ENCODE data around the gene MYB.

The MYB gene

GRCh38 chr6:135213616-135214015 is 32.5 kb downstream of the MYB start:
- peaks cover 7% of the 10 kb centered on the region; the same call in 1 of the 2 replicates for H3K36me3 ChIP-seq (ENCODE audit: insufficient read depth, low read depth, low read length)

DNA sequence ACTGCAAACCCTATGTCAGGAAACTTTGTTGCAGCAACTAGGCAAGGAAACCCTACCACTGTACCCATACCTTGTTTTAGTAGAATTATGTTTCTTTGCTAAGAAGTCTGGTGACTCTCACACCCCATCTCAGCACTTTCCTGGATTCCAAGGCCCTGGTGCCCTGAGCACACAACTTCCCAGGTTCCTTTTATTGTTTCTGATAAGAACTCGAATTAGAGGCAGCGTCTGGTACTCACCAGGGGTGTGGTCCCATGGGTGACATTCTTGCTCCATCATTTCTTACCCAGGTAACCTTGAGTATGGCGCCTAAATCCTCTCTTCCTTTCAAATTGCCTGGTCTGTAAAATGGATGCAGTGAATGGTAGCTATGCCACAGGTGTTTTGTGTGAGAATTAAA is 34.1 kb downstream of the MYB start:
- Histone ChIP-seq H3K36me3 (ENCODE audit: insufficient read depth, low read depth, low read length) (peaks cover 7% of the 10 kb centered on the region; the same call in 1 of the 2 replicates), H3K27ac (ENCODE audit: low read length) (no peak overlapping the region)

More at GRCh38 chr6:135213616-135214015, 32.5 kb downstream of the MYB start:
- Histone ChIP-seq H3K9ac (ENCODE audit: low read depth, low read length) (no peak overlapping the region), H3K9me3 (ENCODE audit: insufficient read depth, low read depth, low read length) (no peaks in the 10 kb centered on the region), H3K27ac (ENCODE audit: low read length) (no peak overlapping the region), H3K4me3 (ENCODE audit: low read length) (no peak overlapping the region), H3K4me1 (ENCODE audit: insufficient read depth, low read length) (peaks cover 9% of the 10 kb centered on the region), H3K27me3 (ENCODE audit: insufficient read depth, low read length) (no peaks in the 10 kb centered on the region)

DNA sequence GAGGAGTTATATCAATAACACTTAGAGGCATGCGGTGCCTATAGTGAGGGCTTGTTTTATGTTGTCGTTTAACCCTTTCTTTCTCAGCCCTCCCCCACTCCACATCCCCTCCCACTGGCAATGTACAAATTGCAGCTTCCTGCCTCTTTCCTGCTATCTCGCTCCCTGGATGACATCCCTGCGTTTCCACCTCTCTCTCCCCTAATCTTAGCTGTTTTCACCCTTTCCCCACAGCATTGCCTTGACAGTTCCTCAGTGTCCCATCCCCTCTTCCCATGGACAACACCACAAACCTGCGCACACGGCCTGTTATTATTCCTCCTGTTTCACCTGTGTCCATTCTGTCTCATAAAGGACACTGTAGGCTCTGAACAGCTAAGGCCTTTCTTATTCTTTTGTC is 34.5 kb downstream of the MYB start:
- Histone ChIP-seq H3K4me3 (ENCODE audit: low read length) (no peak overlapping the region), H3K9me3 (ENCODE audit: insufficient read depth, low read depth, low read length) (no peaks in the 10 kb centered on the region), H3K27me3 (ENCODE audit: insufficient read depth, low read length) (no peaks in the 10 kb centered on the region), H3K36me3 (ENCODE audit: insufficient read depth, low read depth, low read length) (peaks cover 7% of the 10 kb centered on the region; the same call in 1 of the 2 replicates), H3K27ac (ENCODE audit: low read length) (no peak overlapping the region), H3K9ac (ENCODE audit: low read depth, low read length) (peak overlapping the region; percentile 27; the same call in 1 of the 2 replicates), H3K4me1 (ENCODE audit: insufficient read depth, low read length) (peaks cover 4% of the 10 kb centered on the region)

More for the DNA sequence above, 34.1 kb downstream of the MYB start:
- no peaks in the 10 kb centered on the region for H3K27me3 ChIP-seq (ENCODE audit: insufficient read depth, low read length)
- no peaks in the 10 kb centered on the region for H3K9me3 ChIP-seq (ENCODE audit: insufficient read depth, low read depth, low read length)
- H3K4me1 ChIP-seq (ENCODE audit: insufficient read depth, low read length) = peaks cover 7% of the 10 kb centered on the region
- no peak overlapping the region for H3K4me3 ChIP-seq (ENCODE audit: low read length)
- H3K9ac ChIP-seq (ENCODE audit: low read depth, low read length) = no peak overlapping the region

DNA sequence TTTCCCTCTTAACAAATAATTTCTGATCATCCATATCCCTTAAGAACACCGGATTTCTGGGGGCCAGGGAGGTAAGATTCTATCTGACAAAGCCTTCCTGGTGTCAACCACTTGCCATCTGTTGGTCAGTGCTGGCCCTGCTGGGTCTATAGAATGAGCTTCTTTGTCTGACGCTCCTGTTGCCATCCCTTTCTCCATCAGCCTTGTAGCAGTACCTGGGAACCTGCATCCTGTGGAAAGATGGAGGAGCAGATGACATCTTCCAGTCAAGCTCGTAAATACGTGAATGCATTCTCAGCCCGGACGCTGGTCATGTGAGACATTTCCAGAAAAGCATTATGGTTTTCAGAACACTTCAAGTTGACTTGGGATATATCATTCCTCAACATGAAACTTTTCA is 36.6 kb downstream of the MYB start:
- no peaks in the 10 kb centered on the region for H3K27me3 ChIP-seq (ENCODE audit: insufficient read depth, low read length)
- no peak overlapping the region for H3K27ac ChIP-seq (ENCODE audit: low read length)
- no peak overlapping the region for H3K4me3 ChIP-seq (ENCODE audit: low read length)
- no peak overlapping the region for H3K9ac ChIP-seq (ENCODE audit: low read depth, low read length)
- H3K4me1 ChIP-seq (ENCODE audit: insufficient read depth, low read length) = peaks cover 4% of the 10 kb centered on the region
- no peaks in the 10 kb centered on the region for H3K36me3 ChIP-seq (ENCODE audit: insufficient read depth, low read depth, low read length)
- no peaks in the 10 kb centered on the region for H3K9me3 ChIP-seq (ENCODE audit: insufficient read depth, low read depth, low read length)

GRCh38 chr6:135219346-135219745 is 38.2 kb downstream of the MYB start:
- Histone ChIP-seq H3K4me1 (ENCODE audit: insufficient read depth, low read length) (peaks cover 4% of the 10 kb centered on the region), H3K9me3 (ENCODE audit: insufficient read depth, low read depth, low read length) (no peaks in the 10 kb centered on the region), H3K27ac (ENCODE audit: low read length) (no peak overlapping the region), H3K36me3 (ENCODE audit: insufficient read depth, low read depth, low read length) (no peaks in the 10 kb centered on the region), H3K27me3 (ENCODE audit: insufficient read depth, low read length) (no peaks in the 10 kb centered on the region), H3K4me3 (ENCODE audit: low read length) (no peak overlapping the region), H3K9ac (ENCODE audit: low read depth, low read length) (no peak overlapping the region)

DNA sequence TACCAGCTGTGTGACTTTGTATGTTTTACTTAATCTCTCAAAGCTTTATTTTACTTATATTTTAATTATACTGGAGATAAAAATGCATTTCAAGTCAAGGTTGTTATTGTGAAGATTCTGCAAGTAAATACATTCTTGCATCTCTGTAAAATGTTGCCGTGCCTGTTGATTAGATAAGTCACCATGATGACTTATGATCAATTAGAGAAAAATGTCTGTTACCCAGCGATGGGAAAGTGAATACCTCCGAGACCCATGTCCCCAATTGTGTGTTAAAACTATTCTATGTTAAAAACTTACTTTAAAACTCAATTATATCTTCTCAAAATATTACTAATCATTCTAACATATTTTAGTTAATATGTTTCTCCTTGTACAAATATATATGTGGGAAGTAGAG is 39.9 kb downstream of the MYB start:
- no peak overlapping the region for H3K4me3 ChIP-seq (ENCODE audit: low read length)
- no peak overlapping the region for H3K9ac ChIP-seq (ENCODE audit: low read depth, low read length)
- no peaks in the 10 kb centered on the region for H3K36me3 ChIP-seq (ENCODE audit: insufficient read depth, low read depth, low read length)

GRCh38 chr6:135221505-135221904 is 40.4 kb downstream of the MYB start:
- no peaks in the 10 kb centered on the region for H3K27me3 ChIP-seq (ENCODE audit: insufficient read depth, low read length)
- H3K4me1 ChIP-seq (ENCODE audit: insufficient read depth, low read length) = no peaks in the 10 kb centered on the region
- H3K36me3 ChIP-seq (ENCODE audit: insufficient read depth, low read depth, low read length) = no peaks in the 10 kb centered on the region
- no peak overlapping the region for H3K4me3 ChIP-seq (ENCODE audit: low read length)
- H3K9me3 ChIP-seq (ENCODE audit: insufficient read depth, low read depth, low read length) = no peaks in the 10 kb centered on the region
- H3K27ac ChIP-seq (ENCODE audit: low read length) = no peak overlapping the region
- no peak overlapping the region for H3K9ac ChIP-seq (ENCODE audit: low read depth, low read length)

More for the DNA sequence above, 39.9 kb downstream of the MYB start:
- H3K4me1 ChIP-seq (ENCODE audit: insufficient read depth, low read length) = no peaks in the 10 kb centered on the region
- H3K27ac ChIP-seq (ENCODE audit: low read length) = no peak overlapping the region
- no peaks in the 10 kb centered on the region for H3K27me3 ChIP-seq (ENCODE audit: insufficient read depth, low read length)
- H3K9me3 ChIP-seq (ENCODE audit: insufficient read depth, low read depth, low read length) = no peaks in the 10 kb centered on the region

- no peaks in the 10 kb centered on the region for H3K27me3 ChIP-seq (ENCODE audit: insufficient read depth, low read length)
- H3K36me3 ChIP-seq (ENCODE audit: insufficient read depth, low read depth, low read length) = no peaks in the 10 kb centered on the region
- no peak overlapping the region for H3K9ac ChIP-seq (ENCODE audit: low read depth, low read length)
- no peak overlapping the region for H3K4me3 ChIP-seq (ENCODE audit: low read length)
- no peak overlapping the region for H3K27ac ChIP-seq (ENCODE audit: low read length)
- no peaks in the 10 kb centered on the region for H3K4me1 ChIP-seq (ENCODE audit: insufficient read depth, low read length)
- H3K9me3 ChIP-seq (ENCODE audit: insufficient read depth, low read depth, low read length) = no peaks in the 10 kb centered on the region
These were observed 41.5 kb downstream of the MYB start for GRCh38 chr6:135222623-135223022.

- Histone ChIP-seq H3K27me3 (ENCODE audit: insufficient read depth, low read length) (no peaks in the 10 kb centered on the region), H3K36me3 (ENCODE audit: insufficient read depth, low read depth, low read length) (no peaks in the 10 kb centered on the region), H3K9ac (ENCODE audit: low read depth, low read length) (no peak overlapping the region), H3K4me3 (ENCODE audit: low read length) (no peak overlapping the region), H3K4me1 (ENCODE audit: insufficient read depth, low read length) (no peaks in the 10 kb centered on the region), H3K27ac (ENCODE audit: low read length) (no peak overlapping the region), H3K9me3 (ENCODE audit: insufficient read depth, low read depth, low read length) (no peaks in the 10 kb centered on the region)
These were observed 43.0 kb downstream of the MYB start for GRCh38 chr6:135224037-135224647.

DNA sequence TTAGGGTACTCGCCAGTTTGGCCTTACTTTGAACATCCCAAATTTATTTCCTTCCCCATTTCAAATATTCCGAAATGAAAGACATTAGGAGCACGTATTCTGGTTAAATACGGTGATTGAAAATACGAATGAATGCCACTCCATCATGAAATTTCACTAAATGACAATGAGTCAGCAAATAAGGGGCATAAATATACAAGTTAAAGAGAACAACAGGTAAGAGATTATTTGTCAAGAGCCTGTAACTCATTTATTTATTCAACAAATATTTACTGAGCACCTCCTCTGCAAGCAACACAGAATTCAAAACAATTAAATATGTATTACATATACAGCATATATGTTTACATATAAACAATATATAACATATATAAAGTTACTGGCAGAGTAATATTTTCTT is 44.8 kb downstream of the MYB start:
- Histone ChIP-seq H3K9ac (ENCODE audit: low read depth, low read length) (no peak overlapping the region), H3K4me3 (ENCODE audit: low read length) (no peak overlapping the region), H3K27ac (ENCODE audit: low read length) (no peak overlapping the region), H3K36me3 (ENCODE audit: insufficient read depth, low read depth, low read length) (no peaks in the 10 kb centered on the region), H3K9me3 (ENCODE audit: insufficient read depth, low read depth, low read length) (no peaks in the 10 kb centered on the region), H3K4me1 (ENCODE audit: insufficient read depth, low read length) (no peaks in the 10 kb centered on the region), H3K27me3 (ENCODE audit: insufficient read depth, low read length) (no peaks in the 10 kb centered on the region)

- no peak overlapping the region for H3K9ac ChIP-seq (ENCODE audit: low read depth, low read length)
- H3K9me3 ChIP-seq (ENCODE audit: insufficient read depth, low read depth, low read length) = no peaks in the 10 kb centered on the region
- H3K4me3 ChIP-seq (ENCODE audit: low read length) = no peak overlapping the region
- no peaks in the 10 kb centered on the region for H3K27me3 ChIP-seq (ENCODE audit: insufficient read depth, low read length)
- H3K36me3 ChIP-seq (ENCODE audit: insufficient read depth, low read depth, low read length) = no peaks in the 10 kb centered on the region
- H3K27ac ChIP-seq (ENCODE audit: low read length) = no peak overlapping the region
- H3K4me1 ChIP-seq (ENCODE audit: insufficient read depth, low read length) = no peaks in the 10 kb centered on the region
These were observed 45.4 kb downstream of the MYB start for GRCh38 chr6:135226537-135226936.

GRCh38 chr6:135227349-135227748 is 46.2 kb downstream of the MYB start:
- no peak overlapping the region for H3K4me3 ChIP-seq (ENCODE audit: low read length)
- H3K9me3 ChIP-seq (ENCODE audit: insufficient read depth, low read depth, low read length) = no peaks in the 10 kb centered on the region
- H3K4me1 ChIP-seq (ENCODE audit: insufficient read depth, low read length) = no peaks in the 10 kb centered on the region
- H3K27ac ChIP-seq (ENCODE audit: low read length) = no peak overlapping the region
- H3K27me3 ChIP-seq (ENCODE audit: insufficient read depth, low read length) = no peaks in the 10 kb centered on the region
- H3K36me3 ChIP-seq (ENCODE audit: insufficient read depth, low read depth, low read length) = no peaks in the 10 kb centered on the region
- H3K9ac ChIP-seq (ENCODE audit: low read depth, low read length) = no peak overlapping the region
